Activated naive CD4-positive, alpha-beta T cell treated with anti-CD3 and anti-CD28 coated beads, Interleukin-2, amount 10 ng/mL, durations not matched to agents 7 days and 5 days (primary cell): ENCODE measurements around the gene AARS1.
"Not testable (repeated sequence)": the region's sequence is repeated elsewhere in the genome, so short reads cannot be mapped to it uniquely, and the experiment has no call there.

ENCODE experiments used
- CTCF ChIA-PET: fragments of 350-600 bp; sonication (Branson Sonifier 250); formaldehyde crosslinking; loops from one replicate; lab custom pipeline; 2021; ENCODE audit warnings: antibody characterized with exemption; lab: Charles Lee
- DNase-seq: peaks from one replicate; pipeline ENCODE4 v3.0.0-alpha.2; 2020
- H3K27ac Mint-ChIP-seq: one replicate; pipeline ENCODE4 v1.8.0; 2021; ENCODE audit warnings: mild to moderate bottlenecking, moderate library complexity, mixed read lengths
- H3K27me3 Mint-ChIP-seq: one replicate; pipeline ENCODE4 v1.8.0; 2021; ENCODE audit warnings: mild to moderate bottlenecking, mixed read lengths
- H3K36me3 Mint-ChIP-seq: one replicate; pipeline ENCODE4 v1.8.0; 2021; ENCODE audit warnings: mixed read lengths
- H3K4me1 Mint-ChIP-seq: one replicate; pipeline ENCODE4 v1.8.0; 2021; ENCODE audit warnings: mixed read lengths
- H3K4me3 Mint-ChIP-seq: one replicate; pipeline ENCODE4 v1.8.0; 2021; ENCODE audit warnings: mild to moderate bottlenecking, moderate library complexity, mixed read lengths
- H3K9me3 Mint-ChIP-seq: one replicate; pipeline ENCODE4 v1.8.0; 2021; ENCODE audit warnings: mixed read lengths

The AARS1 gene

DNA sequence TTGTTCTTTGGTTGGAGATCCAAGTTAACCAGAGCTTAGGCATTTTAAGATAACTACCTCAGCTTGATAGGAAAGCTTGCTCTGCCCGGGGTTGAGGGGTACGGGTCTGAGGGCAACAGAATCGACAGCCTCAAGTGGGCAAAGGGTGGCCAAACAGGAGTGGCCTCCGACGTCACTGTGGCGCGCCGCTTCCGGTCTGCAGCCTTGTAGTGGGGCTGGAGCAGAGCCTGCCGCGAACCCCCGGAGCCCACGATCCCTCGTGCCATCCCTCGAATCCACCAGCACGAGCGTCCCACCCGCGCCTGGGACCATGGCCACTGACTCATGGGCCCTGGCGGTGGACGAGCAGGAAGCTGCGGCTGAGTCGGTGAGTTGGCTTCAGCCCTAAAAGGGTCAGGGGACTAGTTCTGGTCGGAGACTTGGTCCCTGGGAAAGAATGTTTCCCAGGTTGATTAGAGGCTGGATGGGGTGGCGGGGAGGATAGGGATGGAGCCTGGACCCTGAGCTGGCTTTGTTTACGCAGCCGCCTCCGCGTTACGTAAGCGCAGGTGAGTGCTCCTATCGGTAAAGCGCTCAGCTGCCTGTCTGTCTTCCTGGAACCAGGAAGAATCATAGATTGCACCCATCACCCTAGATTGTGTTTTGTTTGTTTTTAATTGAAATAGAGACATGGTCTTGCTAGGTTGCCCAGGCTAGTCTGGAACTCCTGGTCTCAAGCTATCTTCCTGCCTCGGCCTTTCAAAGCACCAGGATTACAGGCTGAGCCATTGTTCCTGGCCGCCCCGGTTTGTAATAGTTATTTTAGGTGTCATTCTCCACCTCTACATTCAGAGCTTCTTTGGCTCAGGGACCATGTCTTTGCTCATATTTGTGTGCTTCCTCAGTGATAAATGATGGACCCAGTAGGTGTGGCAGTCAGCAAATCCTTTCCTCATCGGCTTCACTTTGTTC, 10.0 kb upstream of the AARS1 start, which contains the start of gene DDX19B:
Gene DDX19B (plus strand): TSS at position 199 of the 951 bp plus-strand sequence. CDS start 112 bp downstream, at position 311.
- CTCF ChIA-PET, result interaction anchor here (1.3 to 3.4 kb wide), 4 partner anchors 9 to 47 kb away, joined by 3 to 11 read pairs (median 6); partner anchors contain the start of genes AARS1 and EXOSC6
- Mint-ChIP-seq H3K9me3 (peaks cover 12% of the 10 kb centered on the region), H3K4me1 (peaks cover 42% of the 10 kb centered on the region), H3K27ac (peak within 1 kb of the TSS; percentile 98), H3K4me3 (peak within 1 kb of the TSS; percentile 97), H3K36me3 (peaks cover 32% of the 10 kb centered on the region), H3K27me3 (no peaks in the 10 kb centered on the region)
- DNase-seq, result peak; percentile 82

DNA sequence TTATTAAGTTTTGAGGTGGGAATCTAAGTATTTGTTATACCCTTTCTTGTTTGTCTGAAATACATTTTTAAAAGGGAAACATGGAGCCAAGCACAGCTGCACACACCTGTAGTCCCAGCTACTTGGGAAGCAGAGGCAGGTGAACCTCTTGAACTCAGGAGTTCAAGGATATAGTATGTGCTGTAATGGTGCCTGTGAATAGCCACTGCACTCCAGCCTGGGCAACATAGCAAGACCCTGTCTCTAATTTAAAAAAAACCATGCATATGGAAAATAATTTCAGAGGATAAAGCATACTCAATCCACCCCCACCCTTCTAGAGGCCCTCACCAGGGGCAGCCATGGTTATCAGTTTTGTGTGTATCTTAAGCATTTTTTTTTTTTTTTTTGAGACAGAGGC, 6.3 kb upstream of the AARS1 start:
- DNase-seq, result no peak
- Mint-ChIP-seq H3K9me3 (peaks cover 2% of the 10 kb centered on the region), H3K27ac (no peak overlapping the region), H3K36me3 (peaks cover 10% of the 10 kb centered on the region), H3K4me3 (no peak overlapping the region), H3K27me3 (no peaks in the 10 kb centered on the region), H3K4me1 (peaks cover 27% of the 10 kb centered on the region)
- CTCF ChIA-PET, result interaction anchor here (0.8 kb wide), 1 partner anchor 44 kb away, joined by 3 read pairs; no protein-coding TSS in a partner anchor

- Mint-ChIP-seq H3K9me3 (no peaks in the 10 kb centered on the region), H3K27me3 (no peaks in the 10 kb centered on the region), H3K36me3 (peaks cover 3% of the 10 kb centered on the region), H3K4me1 (peaks cover 22% of the 10 kb centered on the region), H3K4me3 (no peak overlapping the region), H3K27ac (no peak overlapping the region)
- CTCF ChIA-PET, result no interaction called here
- DNase-seq, result no peak
Measured at GRCh38 chr16:70294385-70295025, 5.2 kb upstream of the AARS1 start.

- H3K27ac Mint-ChIP-seq, H3K36me3 Mint-ChIP-seq, H3K4me3 Mint-ChIP-seq, DNase-seq, CTCF ChIA-PET, H3K27me3 Mint-ChIP-seq, H3K9me3 Mint-ChIP-seq: not testable (repeated sequence)
- peaks cover 27% of the 10 kb centered on the region for H3K4me1 Mint-ChIP-seq
Measured at GRCh38 chr16:70292148-70292547, 2.8 kb upstream of the AARS1 start.

- H3K9me3 Mint-ChIP-seq, result no peaks in the 10 kb centered on the region
- no peak overlapping the region for H3K27ac Mint-ChIP-seq
- H3K4me1 Mint-ChIP-seq, result peaks cover 30% of the 10 kb centered on the region
- H3K27me3 Mint-ChIP-seq, result no peaks in the 10 kb centered on the region
- DNase-seq, result no peak
- no peak overlapping the region for H3K4me3 Mint-ChIP-seq
- H3K36me3 Mint-ChIP-seq, result peaks cover 6% of the 10 kb centered on the region
- CTCF ChIA-PET, result interaction anchor here (1.4 to 1.6 kb wide), 2 partner anchors 8 to 39 kb away, joined by 5 to 8 read pairs; partner anchors contain the start of genes DDX19B and EXOSC6
Measured at GRCh38 chr16:70290949-70291519, 1.7 kb upstream of the AARS1 start.

- CTCF ChIA-PET, result interaction anchor here (1.0 to 2.0 kb wide), 2 partner anchors 20 to 37 kb away, joined by 3 to 10 read pairs; no protein-coding TSS in a partner anchor
- not testable (repeated sequence) for H3K27me3 Mint-ChIP-seq, H3K9me3 Mint-ChIP-seq, DNase-seq
- H3K27ac Mint-ChIP-seq, result peak overlapping the region; percentile 99
- H3K4me1 Mint-ChIP-seq, result peaks cover 60% of the 10 kb centered on the region
- H3K36me3 Mint-ChIP-seq, result peaks cover 26% of the 10 kb centered on the region
- peak overlapping the region; percentile 97 for H3K4me3 Mint-ChIP-seq
Measured at GRCh38 chr16:70287304-70287971, 1.9 kb downstream of the AARS1 start.

DNA sequence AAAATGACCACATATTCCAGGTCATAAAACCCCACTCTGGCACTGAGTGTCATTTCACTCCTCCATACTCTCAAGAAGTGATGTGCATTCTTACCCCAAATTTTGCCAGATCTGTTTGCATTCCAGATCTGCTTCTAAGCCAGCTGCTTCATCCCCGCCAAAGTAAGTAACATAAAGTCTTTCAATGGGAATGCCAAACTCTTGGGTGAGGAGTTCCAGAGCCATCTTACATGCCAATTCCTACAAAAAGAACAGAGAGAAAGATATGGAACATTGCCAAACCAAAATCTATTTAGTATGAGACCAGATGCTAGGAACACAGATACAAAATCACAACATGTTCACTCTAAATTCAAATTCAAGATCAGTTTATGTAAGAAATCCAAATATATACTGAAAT, 12.9 kb downstream of the AARS1 start:
- Mint-ChIP-seq H3K9me3 (no peaks in the 10 kb centered on the region), H3K27ac (no peak overlapping the region), H3K4me1 (peaks cover 2% of the 10 kb centered on the region), H3K36me3 (peaks cover 49% of the 10 kb centered on the region), H3K4me3 (no peak overlapping the region), H3K27me3 (no peaks in the 10 kb centered on the region)
- CTCF ChIA-PET, result no interaction called here
- DNase-seq, result no peak

DNA sequence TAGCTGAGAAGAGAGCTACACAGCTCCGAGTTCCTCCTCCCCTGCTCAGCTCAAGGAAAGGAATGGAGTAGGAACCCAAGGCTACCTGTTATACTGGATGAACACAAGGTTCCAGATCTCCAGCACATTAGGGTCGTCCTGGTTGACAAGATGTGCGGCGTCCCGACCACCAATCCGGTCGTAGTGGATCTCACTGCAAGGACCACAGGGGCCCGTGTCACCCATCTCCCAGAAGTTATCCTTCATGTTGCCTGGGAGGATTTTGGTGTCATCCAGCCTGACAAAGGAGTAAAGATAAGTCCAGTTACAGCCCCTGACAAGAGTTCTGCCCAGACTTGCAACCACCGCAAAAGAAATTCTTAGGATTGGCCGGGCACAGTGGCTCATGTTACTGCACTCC, 17.6 kb downstream of the AARS1 start:
- CTCF ChIA-PET, result interaction anchor here (2.0 kb wide), 1 partner anchor 20 kb away, joined by 8 read pairs; the partner anchor contains the start of gene EXOSC6

GRCh38 chr16:70270176-70270575, 19.1 kb downstream of the AARS1 start:
- H3K36me3 Mint-ChIP-seq, result peaks cover 48% of the 10 kb centered on the region
- CTCF ChIA-PET, result interaction anchor here (2.0 kb wide), 1 partner anchor 19 kb away, joined by 8 read pairs; the partner anchor contains the start of gene EXOSC6
- H3K4me3 Mint-ChIP-seq, result no peak overlapping the region
- H3K9me3 Mint-ChIP-seq, result no peaks in the 10 kb centered on the region
- no peak for DNase-seq
- H3K27ac Mint-ChIP-seq, result no peak overlapping the region
- H3K4me1 Mint-ChIP-seq, result no peaks in the 10 kb centered on the region
- no peaks in the 10 kb centered on the region for H3K27me3 Mint-ChIP-seq

More for the DNA sequence above, 17.6 kb downstream of the AARS1 start:
- DNase-seq, result no peak
- Mint-ChIP-seq H3K27ac (no peak overlapping the region), H3K27me3 (no peaks in the 10 kb centered on the region), H3K4me1 (no peaks in the 10 kb centered on the region), H3K9me3 (no peaks in the 10 kb centered on the region), H3K4me3 (no peak overlapping the region), H3K36me3 (peaks cover 48% of the 10 kb centered on the region)

DNA sequence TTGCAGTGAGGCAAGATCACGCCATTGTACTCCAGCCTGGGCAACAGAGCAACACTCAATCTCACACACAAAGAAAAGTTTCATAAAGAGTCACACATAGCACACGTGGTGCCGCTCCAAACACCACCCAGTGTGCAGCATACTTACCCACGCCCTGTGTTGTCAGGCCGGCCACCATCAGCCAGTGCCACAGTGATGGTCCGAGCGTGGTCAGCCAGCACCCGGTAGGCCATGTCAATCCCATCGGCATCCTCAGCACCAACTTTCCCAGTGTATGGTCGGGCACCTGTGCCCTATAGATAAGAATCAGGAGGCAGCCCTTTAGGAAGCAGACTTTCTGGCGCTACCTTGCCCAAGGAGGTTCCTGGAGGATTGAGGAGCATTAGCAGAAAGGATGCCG, 19.8 kb downstream of the AARS1 start:
- H3K4me1 Mint-ChIP-seq, result no peaks in the 10 kb centered on the region
- H3K27ac Mint-ChIP-seq, result no peak overlapping the region
- no peaks in the 10 kb centered on the region for H3K27me3 Mint-ChIP-seq
- no peak overlapping the region for H3K4me3 Mint-ChIP-seq
- CTCF ChIA-PET, result no interaction called here
- no peaks in the 10 kb centered on the region for H3K9me3 Mint-ChIP-seq
- H3K36me3 Mint-ChIP-seq, result peaks cover 52% of the 10 kb centered on the region
- DNase-seq, result no peak

DNA sequence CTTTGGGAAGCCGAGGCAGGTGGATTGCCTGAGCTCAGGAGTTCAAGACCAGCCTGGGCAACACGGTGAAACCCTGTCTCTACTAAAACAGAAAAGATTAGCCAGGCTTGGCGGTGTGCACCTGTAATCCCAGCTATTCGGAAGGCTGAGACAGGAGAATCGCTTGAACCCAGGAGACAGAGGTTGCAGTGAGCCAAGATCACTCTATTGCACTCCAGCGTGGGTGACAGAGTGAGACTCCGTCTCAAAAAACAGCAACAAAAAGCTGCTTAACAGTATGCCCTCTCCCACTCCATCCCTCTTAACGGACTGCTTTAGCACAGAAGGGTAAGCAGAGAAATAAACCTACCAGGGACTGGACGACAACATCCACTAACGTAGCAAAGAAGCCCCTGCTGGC, 21.4 kb downstream of the AARS1 start:
- not testable (repeated sequence) for H3K27me3 Mint-ChIP-seq, H3K27ac Mint-ChIP-seq, DNase-seq, H3K9me3 Mint-ChIP-seq, H3K4me1 Mint-ChIP-seq, H3K4me3 Mint-ChIP-seq
- CTCF ChIA-PET, result interaction anchor here (0.7 to 2.8 kb wide), 13 partner anchors 9 to 471 kb away, joined by 3 to 15 read pairs (median 5); partner anchors contain the start of genes AARS1 and EXOSC6
- peaks cover 51% of the 10 kb centered on the region for H3K36me3 Mint-ChIP-seq

- H3K36me3 Mint-ChIP-seq, result peaks cover 49% of the 10 kb centered on the region
- no peaks in the 10 kb centered on the region for H3K9me3 Mint-ChIP-seq
- H3K27ac Mint-ChIP-seq, result no peak overlapping the region
- CTCF ChIA-PET, result interaction anchor here (0.7 to 2.8 kb wide), 15 partner anchors 9 to 470 kb away, joined by 3 to 15 read pairs (median 4); partner anchors contain the start of genes AARS1 and EXOSC6
- H3K27me3 Mint-ChIP-seq, result no peaks in the 10 kb centered on the region
- no peak overlapping the region for H3K4me3 Mint-ChIP-seq
- no peaks in the 10 kb centered on the region for H3K4me1 Mint-ChIP-seq
- peak; percentile 49 for DNase-seq
Measured at GRCh38 chr16:70267516-70267915, 21.8 kb downstream of the AARS1 start.

GRCh38 chr16:70259903-70260302, 29.4 kb downstream of the AARS1 start:
- H3K36me3 Mint-ChIP-seq, result peaks cover 41% of the 10 kb centered on the region
- not testable (repeated sequence) for H3K4me1 Mint-ChIP-seq, H3K27ac Mint-ChIP-seq, DNase-seq, H3K4me3 Mint-ChIP-seq, H3K27me3 Mint-ChIP-seq, H3K9me3 Mint-ChIP-seq
- CTCF ChIA-PET, result interaction anchor here (0.6 to 2.7 kb wide), 3 partner anchors 8 to 839 kb away, joined by 3 to 15 read pairs (median 3); no protein-coding TSS in a partner anchor
